ENCODE results near the gene FAM181A. TPM values are rescaled to one million over a fixed set of nuclear protein-coding genes. Genes with fewer than 3 reads are reported as not detected.

Gene FAM181A
- total RNA-seq, 4 donors from 2014 or later, result not detected

DNA sequence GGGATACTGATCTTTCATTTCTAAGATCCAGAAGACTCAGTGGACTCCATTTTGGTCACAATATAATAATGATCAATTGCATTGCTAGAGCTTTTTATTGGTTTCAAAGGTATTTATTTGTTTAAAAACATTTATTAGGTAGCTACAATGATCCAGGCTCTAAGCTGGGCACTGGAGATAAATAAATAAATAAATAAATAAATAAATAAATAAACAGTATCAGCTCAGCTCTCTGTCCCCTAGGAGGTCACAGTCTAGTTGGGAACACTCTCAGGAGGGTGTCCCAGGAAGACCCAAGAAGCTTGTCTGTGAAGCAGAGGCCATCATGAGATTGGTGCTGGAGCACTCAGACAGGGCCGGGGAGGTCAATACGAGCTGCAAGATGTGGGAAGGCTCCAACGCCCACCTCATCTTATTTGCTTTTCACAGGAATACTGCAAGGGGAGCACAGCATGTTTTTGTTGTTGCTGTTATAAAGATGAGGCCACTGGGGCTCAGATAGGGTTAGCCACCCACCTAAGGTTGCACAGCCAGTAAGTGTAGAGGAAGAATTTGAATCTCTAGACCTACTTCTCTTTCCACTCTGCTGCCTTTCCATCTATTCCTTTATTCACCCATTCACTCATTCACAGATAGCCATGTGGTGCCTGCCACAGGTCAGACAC lies 33.8 kb downstream of the FAM181A start:
- WGBS, 2 donors, result 89 to 94% methylated on average over 3 of the region's 3 CpGs
- H3K4me3 ChIP-seq (ENCODE audit: low read depth, poor library complexity, severe bottlenecking), result no peak overlapping the region
- DNase-seq (ENCODE audit: low spot score in 2 of 2), result no peak
- TF ChIP-seq, protein P1, sequence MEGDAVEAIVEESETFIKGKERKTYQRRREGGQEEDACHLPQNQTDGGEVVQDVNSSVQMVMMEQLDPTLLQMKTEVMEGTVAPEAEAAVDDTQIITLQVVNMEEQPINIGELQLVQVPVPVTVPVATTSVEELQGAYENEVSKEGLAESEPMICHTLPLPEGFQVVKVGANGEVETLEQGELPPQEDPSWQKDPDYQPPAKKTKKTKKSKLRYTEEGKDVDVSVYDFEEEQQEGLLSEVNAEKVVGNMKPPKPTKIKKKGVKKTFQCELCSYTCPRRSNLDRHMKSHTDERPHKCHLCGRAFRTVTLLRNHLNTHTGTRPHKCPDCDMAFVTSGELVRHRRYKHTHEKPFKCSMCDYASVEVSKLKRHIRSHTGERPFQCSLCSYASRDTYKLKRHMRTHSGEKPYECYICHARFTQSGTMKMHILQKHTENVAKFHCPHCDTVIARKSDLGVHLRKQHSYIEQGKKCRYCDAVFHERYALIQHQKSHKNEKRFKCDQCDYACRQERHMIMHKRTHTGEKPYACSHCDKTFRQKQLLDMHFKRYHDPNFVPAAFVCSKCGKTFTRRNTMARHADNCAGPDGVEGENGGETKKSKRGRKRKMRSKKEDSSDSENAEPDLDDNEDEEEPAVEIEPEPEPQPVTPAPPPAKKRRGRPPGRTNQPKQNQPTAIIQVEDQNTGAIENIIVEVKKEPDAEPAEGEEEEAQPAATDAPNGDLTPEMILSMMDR (IDR thresholded peaks at IDR 0.05), result no peak
- no peak for TF ChIP-seq POLR2A (IDR thresholded peaks at IDR 0.05)
- intact Hi-C loops (cut with DNase I; ENCODE audit: low total_unique reads), result no loop called here

DNA sequence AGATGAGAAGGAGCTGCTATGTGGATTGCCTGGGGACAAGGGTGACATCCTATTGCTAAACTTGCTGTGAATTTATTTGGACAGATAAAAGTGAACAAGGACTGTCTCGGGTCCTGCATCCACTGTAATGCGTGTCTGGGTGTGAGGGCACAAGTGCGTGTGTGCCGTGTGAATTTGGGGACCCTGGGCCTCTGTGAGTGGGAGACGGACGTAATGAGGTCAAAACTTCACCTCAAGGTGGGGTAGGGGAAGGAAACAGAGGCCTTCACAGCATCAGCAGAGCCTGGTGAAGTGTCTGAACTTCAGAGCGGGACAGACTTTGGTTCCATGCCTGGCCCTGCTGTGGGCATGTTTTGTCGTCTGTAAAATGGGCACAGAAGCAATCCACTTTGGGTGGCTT lies 34.5 kb downstream of the FAM181A start:
- TF ChIP-seq, protein P1 (IDR thresholded peaks at IDR 0.05), result no peak
- 92 to 93% methylated on average over 8 of the region's 8 CpGs for WGBS, 2 donors
- no peak for DNase-seq (ENCODE audit: low spot score in 2 of 2)
- intact Hi-C loops (cut with DNase I; ENCODE audit: low total_unique reads), result no loop called here
- H3K4me3 ChIP-seq (ENCODE audit: low read depth, poor library complexity, severe bottlenecking), result no peak overlapping the region

DNA sequence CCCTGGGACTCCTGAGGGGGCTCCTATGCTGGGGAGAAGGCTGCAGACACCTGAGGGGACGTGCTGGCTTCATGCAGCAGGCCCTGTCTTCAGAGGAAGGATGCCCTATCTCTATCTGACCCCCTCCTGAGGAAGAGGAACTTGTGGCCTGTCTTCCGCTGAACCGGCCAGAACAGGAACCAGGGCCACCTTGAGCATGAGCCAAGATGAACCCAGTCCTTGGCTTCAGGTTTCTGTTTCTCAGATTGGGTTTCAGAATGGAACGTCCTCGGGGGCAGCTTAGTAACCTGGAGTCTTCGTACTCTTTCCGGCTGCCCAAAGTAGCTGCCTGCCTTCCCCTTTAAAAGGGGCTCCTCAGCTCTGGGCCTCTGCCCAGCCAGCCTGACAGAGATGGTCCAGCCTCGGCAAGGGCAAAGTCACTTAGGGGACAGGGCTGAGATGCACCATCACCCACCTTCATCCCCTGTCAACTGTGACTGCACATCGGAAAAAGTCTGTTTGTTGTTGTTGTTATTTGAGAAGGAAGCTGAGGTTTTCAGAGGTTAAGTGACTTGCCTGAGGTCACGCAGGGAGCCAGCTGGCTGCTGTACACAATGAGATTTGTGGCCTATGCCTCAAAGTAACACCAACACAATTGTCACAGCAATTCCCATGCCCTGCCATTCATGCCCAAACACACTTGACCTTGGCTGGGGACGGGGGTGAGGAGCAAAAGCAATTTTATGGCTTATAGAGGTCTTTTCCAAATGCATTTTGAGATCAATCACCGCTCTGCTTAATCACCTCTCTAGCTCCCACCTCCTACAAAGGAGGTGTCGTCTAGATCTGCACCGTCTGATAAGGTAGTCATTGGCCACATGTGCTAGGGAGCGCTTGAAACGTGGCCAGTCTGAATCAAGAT lies 35.8 kb downstream of the FAM181A start:
- TF ChIP-seq, protein P1 (IDR thresholded peaks at IDR 0.05), result no peak
- TF ChIP-seq POLR2A (IDR thresholded peaks at IDR 0.05), result no peak
- 65% methylated on average over 16 of the region's 16 CpGs for WGBS, 2 donors
- H3K4me3 ChIP-seq (ENCODE audit: low read depth, poor library complexity, severe bottlenecking), result no peak overlapping the region
- intact Hi-C loops (cut with DNase I; ENCODE audit: low total_unique reads), result no loop called here
- DNase-seq (ENCODE audit: low spot score in 2 of 2), result no peak

DNA sequence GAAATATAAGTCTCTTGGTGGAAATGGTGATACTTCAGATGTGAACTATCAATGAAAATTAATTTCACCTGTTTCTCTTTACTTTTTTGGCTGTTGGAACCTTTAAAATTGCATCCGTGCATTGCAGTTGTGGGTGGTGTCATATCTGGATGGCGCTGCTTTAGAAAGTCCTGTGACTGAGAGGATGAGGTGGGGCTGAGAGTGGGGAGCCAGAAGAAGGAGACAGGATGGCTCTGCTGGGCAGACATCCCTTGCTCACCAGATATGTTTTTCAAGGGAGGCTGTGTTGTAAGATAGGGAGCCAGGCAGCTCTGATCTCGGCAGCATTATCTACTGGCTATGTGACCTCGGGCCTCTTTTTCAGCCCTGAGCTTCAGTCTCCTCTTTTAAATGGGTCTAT lies 36.5 kb downstream of the FAM181A start:
- intact Hi-C loops (cut with DNase I; ENCODE audit: low total_unique reads), result no loop called here
- no peak for DNase-seq (ENCODE audit: low spot score in 2 of 2)
- WGBS, 2 donors, result 75 to 84% methylated on average over 4 of the region's 4 CpGs
- TF ChIP-seq POLR2A (IDR thresholded peaks at IDR 0.05), result no peak
- TF ChIP-seq, protein P1 (IDR thresholded peaks at IDR 0.05), result no peak
- H3K4me3 ChIP-seq (ENCODE audit: low read depth, poor library complexity, severe bottlenecking), result no peak overlapping the region

DNA sequence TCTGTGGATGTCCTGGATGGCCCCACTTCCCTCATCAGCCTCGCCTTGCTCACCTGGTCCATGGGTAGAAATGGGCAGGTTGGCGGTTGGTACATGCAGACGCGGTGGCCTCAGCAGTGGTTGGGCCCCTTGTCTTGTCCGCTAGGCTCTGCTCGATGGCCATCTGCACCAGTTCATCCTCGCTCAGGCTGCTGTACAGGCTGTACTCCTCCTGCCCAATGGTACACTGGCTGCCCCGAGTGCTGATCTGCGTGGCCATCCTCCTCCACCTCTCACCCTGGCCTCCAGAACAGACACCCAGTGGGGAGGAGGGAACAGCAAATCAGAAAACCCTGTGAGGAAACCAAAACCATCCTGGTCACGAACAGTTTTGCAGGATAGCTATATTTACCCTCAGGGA lies 37.1 kb downstream of the FAM181A start:
- TF ChIP-seq, protein P1 (IDR thresholded peaks at IDR 0.05), result no peak
- no peak for TF ChIP-seq POLR2A (IDR thresholded peaks at IDR 0.05)
- intact Hi-C loops (cut with DNase I; ENCODE audit: low total_unique reads), result no loop called here
- no peak for DNase-seq (ENCODE audit: low spot score in 2 of 2)
- WGBS, 2 donors, result 94 to 96% methylated on average over 10 of the region's 10 CpGs
- H3K4me3 ChIP-seq (ENCODE audit: low read depth, poor library complexity, severe bottlenecking), result no peak overlapping the region

Data from lower leg skin (tissue), 4 donors.